ENCODE data around the gene BCR. TPM values are rescaled to one million over a fixed set of nuclear protein-coding genes. Genes with fewer than 3 reads are reported as not detected.
A peak's percentile ranks its signal among the peaks of the same experiment; 100 is the strongest.

Gene BCR
- polyA plus RNA-seq, 1 experiment = 24.0 TPM

DNA sequence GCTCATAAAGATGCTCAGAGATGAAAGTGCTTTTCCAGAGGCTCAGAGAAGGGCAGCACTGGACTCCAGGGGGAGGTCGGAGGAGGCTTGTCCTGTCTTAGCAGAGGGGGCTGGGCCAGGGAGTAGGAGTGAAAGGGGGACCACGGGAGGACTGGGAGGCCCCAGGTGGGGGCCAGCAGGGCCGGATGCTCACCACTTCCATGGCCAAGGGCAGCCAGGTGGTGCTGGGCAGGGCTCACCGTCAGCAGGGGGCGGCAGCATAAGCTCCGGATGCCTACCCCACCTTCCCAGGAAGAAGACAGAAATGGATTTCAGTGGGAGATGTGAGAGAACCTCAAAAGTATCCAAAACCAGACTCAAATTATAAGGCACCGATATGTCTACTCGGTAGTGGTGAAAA, 24.0 kb upstream of the BCR start:
- POLR2A ChIA-PET = no interaction called here
- CTCF ChIA-PET = interaction anchor here (0.6 to 1.6 kb wide), 5 partner anchors 9 to 230 kb away, joined by 3 to 8 read pairs (median 3); no protein-coding TSS in a partner anchor
- H3K36me3 ChIP-seq (ENCODE audit: control insufficient read depth, insufficient read depth, low read length) = no peaks in the 10 kb centered on the region; the same call in none of the 2 replicates
- DNase-seq (ENCODE audit: low read depth) = no peak
- H3K27me3 ChIP-seq (ENCODE audit: control insufficient read depth, insufficient read depth, low read length) = no peaks in the 10 kb centered on the region
- TF ChIP-seq, protein P1, sequence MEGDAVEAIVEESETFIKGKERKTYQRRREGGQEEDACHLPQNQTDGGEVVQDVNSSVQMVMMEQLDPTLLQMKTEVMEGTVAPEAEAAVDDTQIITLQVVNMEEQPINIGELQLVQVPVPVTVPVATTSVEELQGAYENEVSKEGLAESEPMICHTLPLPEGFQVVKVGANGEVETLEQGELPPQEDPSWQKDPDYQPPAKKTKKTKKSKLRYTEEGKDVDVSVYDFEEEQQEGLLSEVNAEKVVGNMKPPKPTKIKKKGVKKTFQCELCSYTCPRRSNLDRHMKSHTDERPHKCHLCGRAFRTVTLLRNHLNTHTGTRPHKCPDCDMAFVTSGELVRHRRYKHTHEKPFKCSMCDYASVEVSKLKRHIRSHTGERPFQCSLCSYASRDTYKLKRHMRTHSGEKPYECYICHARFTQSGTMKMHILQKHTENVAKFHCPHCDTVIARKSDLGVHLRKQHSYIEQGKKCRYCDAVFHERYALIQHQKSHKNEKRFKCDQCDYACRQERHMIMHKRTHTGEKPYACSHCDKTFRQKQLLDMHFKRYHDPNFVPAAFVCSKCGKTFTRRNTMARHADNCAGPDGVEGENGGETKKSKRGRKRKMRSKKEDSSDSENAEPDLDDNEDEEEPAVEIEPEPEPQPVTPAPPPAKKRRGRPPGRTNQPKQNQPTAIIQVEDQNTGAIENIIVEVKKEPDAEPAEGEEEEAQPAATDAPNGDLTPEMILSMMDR (IDR thresholded peaks at IDR 0.05; ENCODE audit: insufficient read depth, low read depth, low read length) = peak; percentile 9; the same call in 1 of the 2 replicates
- H3K4me3 ChIP-seq (ENCODE audit: low read depth, low read length) = no peak overlapping the region

DNA sequence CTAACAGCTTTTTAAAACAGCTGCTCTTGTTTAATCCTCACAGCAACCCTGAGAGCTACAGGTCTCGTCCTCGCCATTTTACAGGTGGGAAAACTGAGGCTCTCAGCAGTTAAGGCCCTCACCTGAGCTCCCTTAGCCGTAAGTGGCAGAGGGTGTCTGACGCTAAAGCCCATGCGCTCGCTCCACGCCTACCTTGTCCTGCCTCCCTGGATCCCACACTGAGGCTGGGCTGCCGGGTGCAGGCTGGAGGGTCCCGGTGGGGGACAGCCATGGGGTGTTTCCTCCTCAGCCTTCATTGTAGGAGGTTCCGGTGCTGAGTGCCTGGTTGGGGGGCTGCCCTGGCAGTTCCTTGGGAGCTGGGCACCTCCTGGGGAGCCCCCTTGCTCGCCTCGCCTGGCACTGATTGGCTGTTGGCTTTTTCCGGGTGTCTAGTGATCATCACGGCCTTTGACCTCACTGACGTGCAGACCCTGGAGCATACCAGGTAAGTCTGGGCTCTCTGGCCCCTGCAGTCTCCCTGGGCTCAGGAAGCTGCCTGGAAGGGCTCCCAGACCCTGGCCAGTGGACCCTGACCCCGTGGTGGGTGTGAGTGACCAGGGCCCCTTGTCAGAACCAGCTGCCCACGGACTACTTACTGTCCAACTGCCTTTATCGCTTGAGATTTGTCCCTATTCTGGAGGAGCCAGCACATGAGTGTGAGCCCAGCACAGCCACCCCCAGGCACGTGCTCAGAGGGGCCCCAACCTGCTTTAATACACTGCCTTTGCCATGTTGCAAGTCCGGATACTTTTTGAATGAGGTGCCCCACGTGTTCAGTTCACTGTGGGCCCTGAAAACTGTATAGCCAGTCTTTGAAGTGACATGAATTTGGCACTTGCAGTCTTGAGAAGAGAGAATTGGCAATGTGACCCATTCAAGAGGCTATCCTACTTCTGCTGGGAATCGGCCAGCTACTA, 22.5 kb upstream of the BCR start:
- ChIA-PET CTCF (interaction anchor here (0.9 to 1.6 kb wide), 4 partner anchors 11 to 30 kb away, joined by 3 to 8 read pairs (median 3); partner anchors contain the start of gene RAB36), POLR2A (no interaction called here)
- H3K27me3 ChIP-seq (ENCODE audit: control insufficient read depth, insufficient read depth, low read length) = no peaks in the 10 kb centered on the region
- no peak for DNase-seq (ENCODE audit: low read depth)
- TF ChIP-seq, protein P1 (IDR thresholded peaks at IDR 0.05; ENCODE audit: insufficient read depth, low read depth, low read length) = no peak
- no peaks in the 10 kb centered on the region; the same call in none of the 2 replicates for H3K36me3 ChIP-seq (ENCODE audit: control insufficient read depth, insufficient read depth, low read length)
- no peak overlapping the region for H3K4me3 ChIP-seq (ENCODE audit: low read depth, low read length)

GRCh38 chr22:23158516-23159290, 21.6 kb upstream of the BCR start:
- POLR2A ChIA-PET = no interaction called here
- Histone ChIP-seq H3K36me3 (ENCODE audit: control insufficient read depth, insufficient read depth, low read length) (no peaks in the 10 kb centered on the region; the same call in none of the 2 replicates), H3K27me3 (ENCODE audit: control insufficient read depth, insufficient read depth, low read length) (no peaks in the 10 kb centered on the region), H3K4me3 (ENCODE audit: low read depth, low read length) (no peak overlapping the region)
- TF ChIP-seq, protein P1 (IDR thresholded peaks at IDR 0.05; ENCODE audit: insufficient read depth, low read depth, low read length) = no peak
- no peak for DNase-seq (ENCODE audit: low read depth)
- CTCF ChIA-PET = interaction anchor here (0.9 kb wide), 1 partner anchor 14 kb away, joined by 3 read pairs; the partner anchor contains the start of gene RAB36

GRCh38 chr22:23159291-23159630, 21.0 kb upstream of the BCR start:
- CTCF ChIA-PET = no interaction called here
- no peak for DNase-seq (ENCODE audit: low read depth)
- POLR2A ChIA-PET = no interaction called here
- TF ChIP-seq, protein P1 (IDR thresholded peaks at IDR 0.05; ENCODE audit: insufficient read depth, low read depth, low read length) = no peak
- no peaks in the 10 kb centered on the region for H3K27me3 ChIP-seq (ENCODE audit: control insufficient read depth, insufficient read depth, low read length)
- no peaks in the 10 kb centered on the region; the same call in none of the 2 replicates for H3K36me3 ChIP-seq (ENCODE audit: control insufficient read depth, insufficient read depth, low read length)
- no peak overlapping the region for H3K4me3 ChIP-seq (ENCODE audit: low read depth, low read length)

DNA sequence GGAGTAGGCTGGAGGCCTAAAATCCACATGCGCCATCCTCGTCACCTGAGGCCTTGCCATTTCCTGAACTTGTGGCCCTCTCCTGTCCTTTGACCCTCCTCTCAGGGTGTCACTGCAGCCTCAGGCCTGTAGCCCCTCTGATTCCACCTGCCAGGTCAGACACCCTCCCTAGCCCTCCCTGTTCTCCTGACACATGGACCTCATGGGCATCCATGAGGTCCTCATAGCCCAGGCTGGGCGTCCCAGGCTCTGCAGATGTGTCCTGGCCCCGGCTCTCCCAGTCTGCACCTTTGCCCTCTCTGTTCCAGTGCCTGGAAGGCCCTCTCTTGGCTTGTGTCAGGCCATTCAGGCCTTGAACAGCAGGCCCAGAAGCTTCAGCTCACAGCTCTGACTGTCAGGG, 19.3 kb upstream of the BCR start:
- TF ChIP-seq, protein P1 (IDR thresholded peaks at IDR 0.05; ENCODE audit: insufficient read depth, low read depth, low read length) = no peak
- Histone ChIP-seq H3K27me3 (ENCODE audit: control insufficient read depth, insufficient read depth, low read length) (no peaks in the 10 kb centered on the region), H3K4me3 (ENCODE audit: low read depth, low read length) (no peak overlapping the region), H3K36me3 (ENCODE audit: control insufficient read depth, insufficient read depth, low read length) (no peaks in the 10 kb centered on the region; the same call in none of the 2 replicates)
- POLR2A ChIA-PET = no interaction called here
- CTCF ChIA-PET = no interaction called here
- DNase-seq (ENCODE audit: low read depth) = no peak
